Measurements from ENCODE around the gene PPP2R5D. TPM values are rescaled to one million over a fixed set of nuclear protein-coding genes. Genes with fewer than 3 reads are reported as not detected.

Gene PPP2R5D
- total and polyA plus RNA-seq, 9 of the 15 experiments (the other 6 are each of a cell fraction or from before 2014, with no cell fraction given): 1.3 to 96.1 (median 38.4) TPM

GRCh38 chr6:43013843-43014433 is 29.6 kb downstream of the PPP2R5D start, which contains the start of the genes KLHDC3 and MEA1 (continued):
- TF ChIP-seq HES1 (IDR thresholded peaks at IDR 0.05; ENCODE audit: low read depth) (no peak), POU5F1 (IDR thresholded peaks at IDR 0.05; ENCODE audit: borderline replicate concordance, low read depth, low read length, partially characterized antibody) (peak; percentile 61), MTA1 (IDR thresholded peaks at IDR 0.05; ENCODE audit: borderline replicate concordance) (no peak; the same call in 1 of the 2 replicates), ILK (tag; IDR thresholded peaks at IDR 0.05; ENCODE audit: borderline replicate concordance, low read depth) (no peak), ZNF75A (CRISPR knock-in tag; IDR thresholded peaks at IDR 0.05) (no peak), FOSL1 (tag; conservative IDR thresholded peaks at IDR 0.05) (no peak), TFAP4 (CRISPR knock-in tag; IDR thresholded peaks at IDR 0.05; ENCODE audit: borderline replicate concordance) (peak; percentile 99), HNRNPUL1 (IDR thresholded peaks at IDR 0.05; ENCODE audit: low read length) (no peak), CBFB (CRISPR knock-in tag; IDR thresholded peaks at IDR 0.05) (no peak), PHF8 (IDR thresholded peaks at IDR 0.05; ENCODE audit: borderline replicate concordance, low read length) (peak; percentile 58; the same call in 1 of the 2 replicates), CBFA2T2 (conservative IDR thresholded peaks at IDR 0.05) (no peak), ZNF507 (tag; conservative IDR thresholded peaks at IDR 0.05) (no peak), ZNF79 (CRISPR knock-in tag; IDR thresholded peaks at IDR 0.05; ENCODE audit: low read depth) (no peak), DDX20 (tag; IDR thresholded peaks at IDR 0.05; ENCODE audit: low read depth) (no peak), HCFC1 (IDR thresholded peaks at IDR 0.05; ENCODE audit: low read depth, low read length) (peak; percentile 99), FIP1L1 (IDR thresholded peaks at IDR 0.05; ENCODE audit: low read depth, low read length, poor library complexity, severe bottlenecking) (no peak), E2F6 (IDR thresholded peaks at IDR 0.05; ENCODE audit: borderline replicate concordance in 1 of 2, extremely low read depth in 1 of 2, insufficient read depth in 1 of 2, insufficient read length in 1 of 2, low read depth in 1 of 2, low read length in 1 of 2, poor library complexity in 1 of 2, severe bottlenecking in 1 of 2) (peak; percentile 46 to 83)
- TF ChIP-seq, protein P1, sequence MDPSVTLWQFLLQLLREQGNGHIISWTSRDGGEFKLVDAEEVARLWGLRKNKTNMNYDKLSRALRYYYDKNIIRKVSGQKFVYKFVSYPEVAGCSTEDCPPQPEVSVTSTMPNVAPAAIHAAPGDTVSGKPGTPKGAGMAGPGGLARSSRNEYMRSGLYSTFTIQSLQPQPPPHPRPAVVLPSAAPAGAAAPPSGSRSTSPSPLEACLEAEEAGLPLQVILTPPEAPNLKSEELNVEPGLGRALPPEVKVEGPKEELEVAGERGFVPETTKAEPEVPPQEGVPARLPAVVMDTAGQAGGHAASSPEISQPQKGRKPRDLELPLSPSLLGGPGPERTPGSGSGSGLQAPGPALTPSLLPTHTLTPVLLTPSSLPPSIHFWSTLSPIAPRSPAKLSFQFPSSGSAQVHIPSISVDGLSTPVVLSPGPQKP (CRISPR knock-in tag; IDR thresholded peaks at IDR 0.05): no peak
- TF ChIP-seq, protein P2, sequence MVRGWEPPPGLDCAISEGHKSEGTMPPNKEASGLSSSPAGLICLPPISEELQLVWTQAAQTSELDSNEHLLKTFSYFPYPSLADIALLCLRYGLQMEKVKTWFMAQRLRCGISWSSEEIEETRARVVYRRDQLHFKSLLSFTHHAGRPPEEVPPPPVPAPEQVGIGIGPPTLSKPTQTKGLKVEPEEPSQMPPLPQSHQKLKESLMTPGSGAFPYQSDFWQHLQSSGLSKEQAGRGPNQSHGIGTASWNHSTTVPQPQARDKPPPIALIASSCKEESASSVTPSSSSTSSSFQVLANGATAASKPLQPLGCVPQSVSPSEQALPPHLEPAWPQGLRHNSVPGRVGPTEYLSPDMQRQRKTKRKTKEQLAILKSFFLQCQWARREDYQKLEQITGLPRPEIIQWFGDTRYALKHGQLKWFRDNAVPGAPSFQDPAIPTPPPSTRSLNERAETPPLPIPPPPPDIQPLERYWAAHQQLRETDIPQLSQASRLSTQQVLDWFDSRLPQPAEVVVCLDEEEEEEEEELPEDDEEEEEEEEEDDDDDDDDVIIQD (CRISPR knock-in tag; IDR thresholded peaks at IDR 0.05): no peak
- TF ChIP-seq, protein P3, sequence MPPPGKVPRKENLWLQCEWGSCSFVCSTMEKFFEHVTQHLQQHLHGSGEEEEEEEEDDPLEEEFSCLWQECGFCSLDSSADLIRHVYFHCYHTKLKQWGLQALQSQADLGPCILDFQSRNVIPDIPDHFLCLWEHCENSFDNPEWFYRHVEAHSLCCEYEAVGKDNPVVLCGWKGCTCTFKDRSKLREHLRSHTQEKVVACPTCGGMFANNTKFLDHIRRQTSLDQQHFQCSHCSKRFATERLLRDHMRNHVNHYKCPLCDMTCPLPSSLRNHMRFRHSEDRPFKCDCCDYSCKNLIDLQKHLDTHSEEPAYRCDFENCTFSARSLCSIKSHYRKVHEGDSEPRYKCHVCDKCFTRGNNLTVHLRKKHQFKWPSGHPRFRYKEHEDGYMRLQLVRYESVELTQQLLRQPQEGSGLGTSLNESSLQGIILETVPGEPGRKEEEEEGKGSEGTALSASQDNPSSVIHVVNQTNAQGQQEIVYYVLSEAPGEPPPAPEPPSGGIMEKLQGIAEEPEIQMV (tag; conservative IDR thresholded peaks at IDR 0.05; ENCODE audit: low read depth): no peak

Data from K562 (cell line).